Stimulated activated CD8-positive, alpha-beta memory T cell treated with anti-CD3 and anti-CD28 coated beads, Interleukin-7, amount 100 ng/mL, for 48 hours (primary cell): ENCODE measurements around the gene GNB1.
"Not testable (repeated sequence)": the region's sequence is repeated elsewhere in the genome, so short reads cannot be mapped to it uniquely, and the experiment has no call there.

ENCODE experiments used
- DNase-seq, 2 donors: peaks; one replicate each; pipeline ENCODE4 v3.0.0-alpha.2; 2020; ENCODE audit warnings: low read depth in 1 of 2; ENCODE audit errors: extremely low read depth in 1 of 2

GNB1 gene

GRCh38 chr1:1892079-1892762, 1.3 kb upstream of the GNB1 start:
- no peak for DNase-seq

- peak; percentile 56 to 57 for DNase-seq
Measured at GRCh38 chr1:1891349-1892078, 627 bp upstream of the GNB1 start.

- peak in 1 of 2 donors; percentile 36 for DNase-seq
Measured at GRCh38 chr1:1889847-1890505, 911 bp downstream of the GNB1 start.

GRCh38 chr1:1889090-1889750, 1.7 kb downstream of the GNB1 start:
- DNase-seq = no peak

GRCh38 chr1:1883890-1884289, 7.0 kb downstream of the GNB1 start:
- not testable (repeated sequence) for DNase-seq

GRCh38 chr1:1883092-1883873, 7.6 kb downstream of the GNB1 start:
- no peak for DNase-seq

GRCh38 chr1:1881727-1882126, 9.2 kb downstream of the GNB1 start:
- no peak for DNase-seq

GRCh38 chr1:1880617-1881312, 10.1 kb downstream of the GNB1 start:
- no peak for DNase-seq

- DNase-seq = no peak
Measured at GRCh38 chr1:1879942-1880341, 10.9 kb downstream of the GNB1 start.

GRCh38 chr1:1877865-1878436, 12.9 kb downstream of the GNB1 start:
- no peak for DNase-seq

- no peak for DNase-seq
Measured at GRCh38 chr1:1876335-1876930, 14.5 kb downstream of the GNB1 start.

- peak in 1 of 2 donors; percentile 53 for DNase-seq
Measured at GRCh38 chr1:1875932-1876331, 15.0 kb downstream of the GNB1 start.

GRCh38 chr1:1874901-1875300, 16.0 kb downstream of the GNB1 start:
- no peak for DNase-seq

GRCh38 chr1:1873186-1873585, 17.7 kb downstream of the GNB1 start:
- no peak for DNase-seq

- no peak for DNase-seq
Measured at GRCh38 chr1:1872329-1872994, 18.4 kb downstream of the GNB1 start.

- DNase-seq = no peak
Measured at GRCh38 chr1:1869469-1869868, 21.4 kb downstream of the GNB1 start.

- DNase-seq = no peak
Measured at GRCh38 chr1:1867164-1867563, 23.7 kb downstream of the GNB1 start.

- DNase-seq = no peak
Measured at GRCh38 chr1:1862905-1863547, 27.9 kb downstream of the GNB1 start.
